ENCODE measurements around the gene C5orf15. TPM values are rescaled to one million over a fixed set of nuclear protein-coding genes. Genes with fewer than 3 reads are reported as not detected.

The C5orf15 gene
- total RNA-seq, 4 donors from 2014 or later, result 26.0 to 64.8 (median 35.4) TPM

DNA sequence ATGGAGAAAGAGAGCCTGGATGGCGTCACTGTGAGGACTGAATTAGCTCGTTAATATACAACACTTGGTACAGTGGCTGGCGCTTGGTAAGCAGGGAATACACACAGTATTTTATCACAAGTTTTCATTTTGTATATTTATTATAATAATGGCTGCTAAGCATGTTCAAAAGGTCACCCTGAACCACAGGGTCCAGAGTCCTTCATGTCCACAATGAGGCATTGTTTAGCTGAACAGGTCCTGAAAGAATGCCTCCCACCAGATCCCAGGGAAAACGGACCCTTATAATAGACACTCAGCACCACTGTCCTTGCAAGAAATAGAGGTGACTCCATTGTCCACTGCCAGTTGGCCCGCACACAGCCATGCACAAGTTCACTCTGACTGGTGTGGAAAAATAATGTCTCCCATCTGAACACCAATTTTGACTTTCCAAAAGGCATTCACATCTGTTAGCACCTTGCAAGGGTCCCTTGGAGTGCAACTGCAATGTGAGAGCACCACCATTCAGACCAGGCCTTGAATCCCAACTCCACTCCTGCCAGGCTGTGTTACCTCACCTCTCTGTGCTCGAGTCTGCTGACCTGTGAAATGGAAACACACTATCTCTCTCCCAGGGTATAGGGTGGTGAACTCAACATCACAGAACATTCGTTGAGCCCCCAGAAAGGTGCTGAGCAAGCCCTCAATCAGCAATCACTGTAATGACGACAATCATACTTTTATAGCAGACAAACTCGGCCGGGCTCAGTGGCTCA lies 32.5 kb upstream of the C5orf15 start:
- H3K4me3 ChIP-seq (ENCODE audit: low read depth, poor library complexity, severe bottlenecking), result no peak overlapping the region
- intact Hi-C loops (cut with DNase I; ENCODE audit: low total_unique reads), result no loop called here
- WGBS, 2 donors, result 88 to 90% methylated on average over 10 of the region's 10 CpGs
- DNase-seq (ENCODE audit: low spot score in 2 of 2), result no peak
- TF ChIP-seq POLR2A (IDR thresholded peaks at IDR 0.05), result no peak
- TF ChIP-seq, protein P1, sequence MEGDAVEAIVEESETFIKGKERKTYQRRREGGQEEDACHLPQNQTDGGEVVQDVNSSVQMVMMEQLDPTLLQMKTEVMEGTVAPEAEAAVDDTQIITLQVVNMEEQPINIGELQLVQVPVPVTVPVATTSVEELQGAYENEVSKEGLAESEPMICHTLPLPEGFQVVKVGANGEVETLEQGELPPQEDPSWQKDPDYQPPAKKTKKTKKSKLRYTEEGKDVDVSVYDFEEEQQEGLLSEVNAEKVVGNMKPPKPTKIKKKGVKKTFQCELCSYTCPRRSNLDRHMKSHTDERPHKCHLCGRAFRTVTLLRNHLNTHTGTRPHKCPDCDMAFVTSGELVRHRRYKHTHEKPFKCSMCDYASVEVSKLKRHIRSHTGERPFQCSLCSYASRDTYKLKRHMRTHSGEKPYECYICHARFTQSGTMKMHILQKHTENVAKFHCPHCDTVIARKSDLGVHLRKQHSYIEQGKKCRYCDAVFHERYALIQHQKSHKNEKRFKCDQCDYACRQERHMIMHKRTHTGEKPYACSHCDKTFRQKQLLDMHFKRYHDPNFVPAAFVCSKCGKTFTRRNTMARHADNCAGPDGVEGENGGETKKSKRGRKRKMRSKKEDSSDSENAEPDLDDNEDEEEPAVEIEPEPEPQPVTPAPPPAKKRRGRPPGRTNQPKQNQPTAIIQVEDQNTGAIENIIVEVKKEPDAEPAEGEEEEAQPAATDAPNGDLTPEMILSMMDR (IDR thresholded peaks at IDR 0.05), result no peak

DNA sequence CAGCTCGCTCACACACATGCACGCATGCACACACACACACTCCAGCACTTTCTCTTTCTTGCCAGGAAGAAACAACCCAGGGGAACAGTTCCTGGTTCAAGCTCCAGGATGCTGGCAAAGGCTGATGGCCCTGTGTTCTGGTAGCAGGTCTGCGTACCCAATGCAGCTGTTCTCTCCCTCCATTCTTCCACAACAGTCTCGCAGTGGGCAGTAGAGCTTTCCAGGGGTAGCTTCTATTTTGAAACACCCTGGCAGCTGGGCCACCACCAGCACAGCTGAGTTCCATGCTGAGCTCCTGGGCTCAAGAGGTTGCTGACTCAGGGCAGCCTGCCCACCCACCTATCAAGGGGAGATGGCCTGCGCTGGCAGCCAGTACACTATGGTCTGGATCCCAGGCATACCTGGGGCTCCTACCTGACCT lies 31.7 kb upstream of the C5orf15 start:
- H3K4me3 ChIP-seq (ENCODE audit: low read depth, poor library complexity, severe bottlenecking), result no peak overlapping the region
- DNase-seq (ENCODE audit: low spot score in 2 of 2), result no peak
- TF ChIP-seq, protein P1 (IDR thresholded peaks at IDR 0.05), result no peak
- no peak for TF ChIP-seq POLR2A (IDR thresholded peaks at IDR 0.05)
- intact Hi-C loops (cut with DNase I; ENCODE audit: low total_unique reads), result no loop called here
- 80 to 93% methylated on average over 4 to 5 of the region's 5 CpGs for WGBS, 2 donors

DNA sequence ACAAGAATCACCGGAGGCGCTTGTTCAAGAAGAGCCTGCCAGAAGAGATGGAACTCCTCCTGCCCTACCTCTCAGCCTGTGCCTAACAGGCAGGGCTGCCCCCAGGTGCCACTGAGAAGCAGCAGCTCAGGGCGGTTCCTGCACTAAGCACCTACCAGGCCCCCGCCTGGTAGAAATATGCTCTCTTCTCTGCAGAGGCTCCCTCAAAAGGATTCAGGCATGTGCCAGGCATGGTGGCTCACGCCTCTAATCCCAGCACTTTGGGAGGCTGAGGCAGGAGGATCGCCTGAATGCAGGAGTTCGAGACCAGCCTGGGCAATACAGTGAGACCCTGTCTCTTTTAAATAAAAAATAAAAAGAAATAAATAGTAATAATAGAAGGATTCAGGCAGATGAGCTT lies 30.4 kb upstream of the C5orf15 start:
- intact Hi-C loops (cut with DNase I; ENCODE audit: low total_unique reads), result no loop called here
- no peak overlapping the region for H3K4me3 ChIP-seq (ENCODE audit: low read depth, poor library complexity, severe bottlenecking)
- no peak for DNase-seq (ENCODE audit: low spot score in 2 of 2)
- WGBS, 2 donors, result 87 to 90% methylated on average over 7 of the region's 7 CpGs
- no peak for TF ChIP-seq POLR2A (IDR thresholded peaks at IDR 0.05)
- TF ChIP-seq, protein P1 (IDR thresholded peaks at IDR 0.05), result no peak

DNA sequence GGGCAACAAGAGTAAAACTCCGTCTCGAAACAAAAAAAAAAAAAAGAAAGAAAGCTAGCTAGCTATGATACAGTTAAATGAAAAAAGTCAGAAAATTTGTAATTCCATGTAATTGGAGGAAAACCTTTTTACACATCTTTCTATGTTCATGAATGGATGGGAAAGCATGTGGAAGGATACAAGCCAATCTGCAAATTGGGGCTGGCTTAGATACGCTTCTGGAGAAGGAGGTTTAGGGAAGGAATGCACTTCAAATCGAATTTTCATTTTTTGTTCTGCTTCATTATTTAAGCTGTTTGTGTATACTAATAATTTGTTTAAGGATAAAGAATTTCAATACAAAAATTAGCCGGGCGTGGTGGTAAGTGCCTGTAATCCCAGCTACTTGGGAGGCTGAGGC lies 29.6 kb upstream of the C5orf15 start:
- peak in 1 of 2 donors; percentile 14 for DNase-seq (ENCODE audit: low spot score in 2 of 2)
- 77 to 85% methylated on average over 6 of the region's 6 CpGs for WGBS, 2 donors
- TF ChIP-seq, protein P1 (IDR thresholded peaks at IDR 0.05), result no peak
- no peak for TF ChIP-seq POLR2A (IDR thresholded peaks at IDR 0.05)
- H3K4me3 ChIP-seq (ENCODE audit: low read depth, poor library complexity, severe bottlenecking), result no peak overlapping the region
- intact Hi-C loops (cut with DNase I; ENCODE audit: low total_unique reads), result no loop called here

DNA sequence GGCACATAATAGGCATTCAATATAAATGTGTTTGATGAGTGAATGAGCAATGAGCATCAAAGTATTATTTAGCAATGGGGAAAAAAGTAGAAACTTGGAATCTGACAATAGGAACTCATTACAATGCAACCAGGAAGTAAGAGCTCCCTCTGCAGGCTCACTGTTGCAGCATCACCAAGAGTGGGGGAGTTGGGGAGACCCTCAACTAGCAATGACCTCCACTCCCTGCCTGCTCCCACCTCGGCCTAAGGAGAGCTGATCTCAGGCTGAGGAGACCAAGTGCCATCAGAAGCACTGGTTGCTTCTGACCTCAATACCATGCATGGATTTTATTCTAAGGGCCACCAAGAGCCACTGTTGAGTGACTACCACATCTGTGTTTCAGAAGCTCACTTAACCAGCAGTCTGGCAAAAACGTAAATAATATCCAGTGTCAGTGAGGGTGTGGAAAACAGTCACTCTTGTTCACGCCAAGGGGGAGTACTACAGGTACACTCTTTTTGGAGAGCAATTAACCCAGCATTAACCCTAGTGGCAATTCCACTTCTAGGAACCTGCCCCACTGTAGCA lies 28.3 kb upstream of the C5orf15 start:
- H3K4me3 ChIP-seq (ENCODE audit: low read depth, poor library complexity, severe bottlenecking), result no peak overlapping the region
- DNase-seq (ENCODE audit: low spot score in 2 of 2), result peak in 1 of 2 donors; percentile 37
- intact Hi-C loops (cut with DNase I; ENCODE audit: low total_unique reads), result no loop called here
- no peak for TF ChIP-seq POLR2A (IDR thresholded peaks at IDR 0.05)
- 82 to 85% methylated on average over 3 of the region's 3 CpGs for WGBS, 2 donors

DNA sequence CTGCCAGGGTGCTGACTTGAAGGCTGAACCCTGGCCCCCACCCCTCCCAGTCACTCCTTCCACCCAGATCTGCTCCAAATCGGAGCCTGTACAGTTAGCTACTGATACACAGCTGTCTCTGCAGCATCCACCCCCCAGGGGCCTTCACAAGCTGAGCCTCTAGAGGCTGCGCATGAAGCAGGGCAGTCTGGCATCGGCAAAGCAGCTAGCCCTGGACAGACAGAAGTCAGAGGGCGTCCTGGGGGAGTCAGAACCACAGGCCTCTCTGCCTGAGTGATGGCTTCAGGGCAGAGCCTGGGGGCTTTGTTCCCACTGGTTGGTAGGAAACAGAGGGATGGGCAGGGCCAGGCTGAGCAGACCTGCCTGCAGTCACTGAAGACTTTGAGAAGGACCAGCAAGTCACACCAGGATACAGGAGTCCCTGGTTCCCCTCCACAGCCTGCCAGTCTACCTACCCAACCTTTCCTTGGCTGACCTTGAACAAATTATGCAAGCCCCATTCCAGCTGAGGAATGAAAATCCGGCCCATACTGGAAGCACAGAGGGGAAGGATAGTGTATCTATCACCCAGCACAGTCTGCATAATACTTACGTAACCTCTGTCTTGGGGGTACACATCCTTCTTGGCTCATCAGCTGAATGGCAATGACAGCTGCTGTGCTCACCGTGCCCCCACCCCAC lies 27.6 kb upstream of the C5orf15 start:
- TF ChIP-seq, protein P1 (IDR thresholded peaks at IDR 0.05), result no peak
- TF ChIP-seq POLR2A (IDR thresholded peaks at IDR 0.05), result no peak
- WGBS, 2 donors, result 55 to 64% methylated on average over 7 of the region's 7 CpGs
- peak in 1 of 2 donors; percentile 79 for DNase-seq (ENCODE audit: low spot score in 2 of 2)
- intact Hi-C loops (cut with DNase I; ENCODE audit: low total_unique reads), result no loop called here
- no peak overlapping the region for H3K4me3 ChIP-seq (ENCODE audit: low read depth, poor library complexity, severe bottlenecking)

Data from lower leg skin (tissue), 4 donors.